IPS-15b (cell line): ENCODE data around the gene UBALD2.
A peak's percentile ranks its signal among the peaks of the same experiment; 100 is the strongest.
"Not testable (repeated sequence)": the region's sequence is repeated elsewhere in the genome, so short reads cannot be mapped to it uniquely, and the experiment has no call there.

Experiments used
- H3K27me3 ChIP-seq: one replicate; pipeline ENCODE4 v1.6.1; 2013; ENCODE audit warnings: low read length; ENCODE audit not compliant: control insufficient read depth, insufficient read depth
- H3K36me3 ChIP-seq: one replicate; pipeline ENCODE4 v1.6.1; 2013; ENCODE audit warnings: low read length; ENCODE audit not compliant: control insufficient read depth, insufficient read depth
- H3K4me1 ChIP-seq: one replicate; pipeline ENCODE4 v1.6.1; 2013; ENCODE audit warnings: mild to moderate bottlenecking, low read length; ENCODE audit not compliant: control insufficient read depth, insufficient read depth
- H3K4me3 ChIP-seq: one replicate; pipeline ENCODE4 v1.5.1; 2013; ENCODE audit warnings: low read depth, low read length
- H3K9ac ChIP-seq: one replicate; pipeline ENCODE4 v1.6.1; 2013; ENCODE audit warnings: low read depth, mild to moderate bottlenecking, low read length
- H3K9me3 ChIP-seq: one replicate; pipeline ENCODE4 v1.6.1; 2013; ENCODE audit warnings: mild to moderate bottlenecking, low read length; ENCODE audit not compliant: control insufficient read depth, insufficient read depth

UBALD2 gene

GRCh38 chr17:76237859-76238313, 27.3 kb upstream of the UBALD2 start:
- no peaks in the 10 kb centered on the region for H3K36me3 ChIP-seq
- H3K4me3 ChIP-seq, result no peak overlapping the region
- no peak overlapping the region for H3K9ac ChIP-seq
- H3K4me1 ChIP-seq, result no peaks in the 10 kb centered on the region
- H3K9me3 ChIP-seq, result no peaks in the 10 kb centered on the region
- peaks cover 45% of the 10 kb centered on the region for H3K27me3 ChIP-seq

- Histone ChIP-seq H3K9ac (no peak overlapping the region), H3K27me3 (peaks cover 45% of the 10 kb centered on the region)
Observed at GRCh38 chr17:76238847-76239537, 26.2 kb upstream of the UBALD2 start.

GRCh38 chr17:76239538-76240274, 25.4 kb upstream of the UBALD2 start:
- no peaks in the 10 kb centered on the region for H3K9me3 ChIP-seq
- H3K27me3 ChIP-seq, result peaks cover 45% of the 10 kb centered on the region
- H3K4me3 ChIP-seq, result peak overlapping the region; percentile 49
- no peaks in the 10 kb centered on the region for H3K4me1 ChIP-seq
- no peak overlapping the region for H3K9ac ChIP-seq
- H3K36me3 ChIP-seq, result no peaks in the 10 kb centered on the region

More at GRCh38 chr17:76238847-76239537, 26.2 kb upstream of the UBALD2 start:
- H3K36me3 ChIP-seq, result no peaks in the 10 kb centered on the region
- no peaks in the 10 kb centered on the region for H3K4me1 ChIP-seq
- H3K4me3 ChIP-seq, result no peak overlapping the region
- H3K9me3 ChIP-seq, result no peaks in the 10 kb centered on the region

GRCh38 chr17:76240461-76241203, 24.5 kb upstream of the UBALD2 start, which contains the start of gene RNF157:
TSS of gene RNF157 (minus strand) at chr17:76240493. CDS start at chr17:76240240, 253 bp downstream.
- H3K9ac ChIP-seq, result peak within 1 kb of the TSS; percentile 50
- no peaks in the 10 kb centered on the region for H3K4me1 ChIP-seq
- peaks cover 45% of the 10 kb centered on the region for H3K27me3 ChIP-seq
- no peaks in the 10 kb centered on the region for H3K36me3 ChIP-seq
- no peaks in the 10 kb centered on the region for H3K9me3 ChIP-seq
- peak within 1 kb of the TSS; percentile 79 for H3K4me3 ChIP-seq

GRCh38 chr17:76241204-76241538, 24.0 kb upstream of the UBALD2 start:
- H3K27me3 ChIP-seq, result peaks cover 45% of the 10 kb centered on the region
- no peaks in the 10 kb centered on the region for H3K4me1 ChIP-seq
- no peaks in the 10 kb centered on the region for H3K9me3 ChIP-seq
- peak overlapping the region; percentile 50 for H3K9ac ChIP-seq
- H3K4me3 ChIP-seq, result peak overlapping the region; percentile 79
- no peaks in the 10 kb centered on the region for H3K36me3 ChIP-seq

GRCh38 chr17:76241691-76242255, 23.4 kb upstream of the UBALD2 start:
- peaks cover 45% of the 10 kb centered on the region for H3K27me3 ChIP-seq
- H3K36me3 ChIP-seq, result no peaks in the 10 kb centered on the region
- no peak overlapping the region for H3K4me3 ChIP-seq
- no peaks in the 10 kb centered on the region for H3K9me3 ChIP-seq
- no peak overlapping the region for H3K9ac ChIP-seq
- H3K4me1 ChIP-seq, result peaks cover 2% of the 10 kb centered on the region

- no peaks in the 10 kb centered on the region for H3K9me3 ChIP-seq
- no peak overlapping the region for H3K4me3 ChIP-seq
- peaks cover 2% of the 10 kb centered on the region for H3K4me1 ChIP-seq
- no peaks in the 10 kb centered on the region for H3K36me3 ChIP-seq
- no peak overlapping the region for H3K9ac ChIP-seq
- peaks cover 28% of the 10 kb centered on the region for H3K27me3 ChIP-seq
Observed at GRCh38 chr17:76243826-76244679, 21.1 kb upstream of the UBALD2 start.

GRCh38 chr17:76244721-76245120, 20.4 kb upstream of the UBALD2 start:
- not testable (repeated sequence) for H3K4me3 ChIP-seq, H3K9me3 ChIP-seq, H3K36me3 ChIP-seq, H3K4me1 ChIP-seq, H3K9ac ChIP-seq
- peaks cover 21% of the 10 kb centered on the region for H3K27me3 ChIP-seq

- no peaks in the 10 kb centered on the region for H3K36me3 ChIP-seq
- no peak overlapping the region for H3K4me3 ChIP-seq
- H3K9ac ChIP-seq, result no peak overlapping the region
- peaks cover 2% of the 10 kb centered on the region for H3K4me1 ChIP-seq
- no peaks in the 10 kb centered on the region for H3K9me3 ChIP-seq
- peaks cover 13% of the 10 kb centered on the region for H3K27me3 ChIP-seq
Observed at GRCh38 chr17:76246080-76247066, 18.8 kb upstream of the UBALD2 start.

- H3K4me3 ChIP-seq, result no peak overlapping the region
- H3K4me1 ChIP-seq, result peaks cover 2% of the 10 kb centered on the region
- H3K9ac ChIP-seq, result no peak overlapping the region
- peaks cover 4% of the 10 kb centered on the region for H3K27me3 ChIP-seq
- no peaks in the 10 kb centered on the region for H3K9me3 ChIP-seq
- no peaks in the 10 kb centered on the region for H3K36me3 ChIP-seq
Observed at GRCh38 chr17:76247304-76247703, 17.8 kb upstream of the UBALD2 start.
